HG03558 (cell line): ENCODE results near the gene CUX1.
"Not testable (repeated sequence)": the region's sequence is repeated elsewhere in the genome, so short reads cannot be mapped to it uniquely, and the experiment has no call there.

ENCODE experiments used
- ATAC-seq: cut with Tn5 transposase; IDR thresholded peaks from one replicate; pipeline ENCODE4 v1.9.1; 2021; ENCODE audit warnings: moderate number of reproducible peaks; ENCODE audit not compliant: unreplicated experiment; ENCODE audit errors: extremely low read depth

The CUX1 gene

DNA sequence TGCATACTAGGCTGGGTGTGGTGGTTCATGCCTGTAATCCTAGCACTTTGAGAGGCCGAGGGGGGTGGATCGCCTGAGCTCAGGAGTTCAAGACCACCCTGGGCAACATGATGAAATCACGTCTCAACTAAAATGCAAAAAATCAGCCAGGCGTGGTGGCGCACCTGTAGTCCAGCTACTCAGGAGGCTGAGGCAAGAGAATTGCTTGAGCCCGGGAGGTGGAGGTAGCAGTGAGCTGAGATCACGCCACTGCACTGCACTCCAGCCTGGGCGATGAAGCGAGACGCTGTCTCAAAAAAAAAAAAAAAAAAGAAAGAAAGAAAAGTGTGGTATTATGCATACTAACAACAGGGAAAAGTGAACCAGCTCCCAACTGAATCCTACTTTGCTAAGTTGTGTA lies 19.3 kb upstream of the CUX1 start:
- not testable (repeated sequence) for ATAC-seq

DNA sequence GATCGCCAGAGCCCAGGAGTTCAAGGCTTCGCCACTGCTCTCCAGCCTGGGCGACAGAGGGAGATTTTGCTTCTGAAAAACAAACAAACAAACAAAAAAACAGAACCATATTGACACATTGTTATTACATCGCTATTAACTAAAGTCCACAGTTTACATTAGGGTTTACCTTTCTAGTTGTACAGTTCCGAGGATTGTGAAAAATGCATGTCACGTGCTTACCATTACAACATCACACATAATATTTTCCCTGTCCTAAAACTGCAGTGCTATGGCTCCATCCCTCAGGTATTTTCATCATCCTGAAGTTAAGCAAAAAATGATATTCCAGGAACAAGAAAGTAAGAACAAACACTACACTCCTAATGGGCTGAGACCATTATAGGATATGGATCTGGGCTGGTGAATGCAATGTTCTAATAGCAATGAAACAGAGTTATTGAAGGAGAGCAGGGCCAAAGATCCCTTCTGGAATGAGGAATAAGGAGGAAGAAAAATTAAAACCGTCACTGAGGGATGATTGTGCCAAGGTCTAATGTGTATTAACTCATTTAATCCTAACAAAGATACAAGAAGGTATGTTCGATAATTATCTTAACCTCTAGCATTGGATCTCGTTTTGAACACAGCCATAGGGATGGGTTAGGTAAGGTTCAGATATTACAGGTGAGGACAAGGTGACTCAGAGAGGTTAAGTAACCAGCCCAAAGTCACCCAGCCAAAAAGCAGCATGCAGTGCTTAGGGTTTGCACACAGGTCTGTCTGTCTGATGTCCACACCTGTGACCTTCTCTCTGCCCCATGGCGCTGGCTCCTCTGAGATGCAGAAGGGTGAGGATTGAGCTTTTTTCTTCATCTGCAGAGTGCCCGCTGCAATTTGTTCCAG lies 14.0 kb upstream of the CUX1 start:
- ATAC-seq: no peak

DNA sequence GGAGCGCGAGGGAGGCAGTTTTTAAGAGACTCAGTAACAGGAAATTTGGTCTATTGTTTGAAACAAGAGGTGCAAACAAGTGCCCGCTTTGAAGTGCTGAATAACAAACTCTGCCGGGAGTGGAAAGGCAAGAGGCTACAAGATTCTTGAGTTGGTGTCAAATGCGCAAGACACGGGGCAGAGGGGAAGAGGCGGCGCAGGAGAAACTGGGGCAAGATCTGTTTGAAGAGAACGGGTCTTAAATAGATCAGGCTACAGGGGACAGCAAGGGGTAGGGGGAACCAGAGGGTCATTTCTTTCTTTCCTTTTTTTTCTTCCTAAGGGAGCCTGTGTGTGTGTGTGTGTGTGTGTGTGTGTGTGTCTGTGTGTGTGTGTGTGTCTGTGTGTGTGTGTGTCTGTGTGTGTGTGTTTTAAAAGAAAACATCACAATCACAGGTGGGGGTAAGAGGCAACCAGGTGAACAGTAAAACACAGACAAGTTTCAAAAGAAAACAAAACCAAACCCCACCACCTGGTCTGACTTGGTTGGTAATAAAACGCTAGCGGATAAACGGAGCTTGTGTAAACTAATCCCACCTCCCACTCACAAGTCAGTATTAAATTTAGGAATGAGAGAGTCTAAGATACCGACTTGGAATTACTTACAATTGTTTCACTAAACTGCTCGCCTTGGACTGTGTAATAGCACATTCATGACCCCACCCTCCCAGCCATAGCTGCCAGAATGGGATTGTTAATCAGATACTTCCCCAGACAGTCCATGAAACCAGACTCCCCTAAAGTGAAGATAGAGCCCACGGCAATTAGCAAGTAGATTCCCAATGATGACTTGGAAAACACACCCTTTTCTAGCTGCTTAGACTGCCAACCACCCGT lies 13.1 kb upstream of the CUX1 start:
- no peak for ATAC-seq

DNA sequence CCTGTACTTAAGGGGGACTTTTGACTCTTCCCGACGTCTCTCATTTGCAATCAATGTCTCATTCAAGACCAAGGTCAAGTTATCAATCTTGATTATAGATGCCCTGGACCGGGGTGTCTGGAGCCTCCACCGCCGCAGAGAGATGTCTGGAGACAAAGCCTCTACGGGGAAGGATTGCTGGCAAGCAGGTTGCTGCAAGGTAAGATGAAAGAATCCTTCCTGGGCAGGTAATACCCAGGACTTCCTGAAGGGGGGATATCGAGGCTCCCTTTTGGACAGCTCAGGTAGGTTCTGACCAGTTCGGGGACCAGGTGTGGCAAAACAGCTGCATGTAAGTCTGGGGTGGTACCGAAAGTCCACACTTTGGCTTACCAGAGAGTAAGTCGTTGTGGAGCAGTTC lies 12.5 kb upstream of the CUX1 start:
- no peak for ATAC-seq

DNA sequence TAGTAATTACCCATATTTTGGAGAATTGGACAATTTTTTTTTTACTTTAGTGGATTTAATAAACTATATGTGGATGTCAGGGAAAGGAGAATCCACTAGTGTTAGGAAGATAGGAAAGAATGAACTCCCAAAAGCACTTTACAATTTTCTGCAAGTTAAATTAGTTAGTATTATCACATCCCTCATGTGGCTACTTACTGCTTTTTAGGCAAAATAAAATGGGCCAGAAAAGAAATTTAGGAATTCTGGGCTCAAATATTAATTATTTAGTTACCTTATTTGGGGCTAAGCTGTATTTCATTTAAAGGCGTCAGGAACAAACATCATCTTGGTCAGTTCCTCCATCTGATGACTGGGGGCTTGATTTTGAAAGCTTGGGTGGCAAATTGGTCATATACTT lies 4.8 kb upstream of the CUX1 start:
- no peak for ATAC-seq

GRCh38 chr7:101813402-101814019 lies 3.9 kb upstream of the CUX1 start:
- no peak for ATAC-seq

DNA sequence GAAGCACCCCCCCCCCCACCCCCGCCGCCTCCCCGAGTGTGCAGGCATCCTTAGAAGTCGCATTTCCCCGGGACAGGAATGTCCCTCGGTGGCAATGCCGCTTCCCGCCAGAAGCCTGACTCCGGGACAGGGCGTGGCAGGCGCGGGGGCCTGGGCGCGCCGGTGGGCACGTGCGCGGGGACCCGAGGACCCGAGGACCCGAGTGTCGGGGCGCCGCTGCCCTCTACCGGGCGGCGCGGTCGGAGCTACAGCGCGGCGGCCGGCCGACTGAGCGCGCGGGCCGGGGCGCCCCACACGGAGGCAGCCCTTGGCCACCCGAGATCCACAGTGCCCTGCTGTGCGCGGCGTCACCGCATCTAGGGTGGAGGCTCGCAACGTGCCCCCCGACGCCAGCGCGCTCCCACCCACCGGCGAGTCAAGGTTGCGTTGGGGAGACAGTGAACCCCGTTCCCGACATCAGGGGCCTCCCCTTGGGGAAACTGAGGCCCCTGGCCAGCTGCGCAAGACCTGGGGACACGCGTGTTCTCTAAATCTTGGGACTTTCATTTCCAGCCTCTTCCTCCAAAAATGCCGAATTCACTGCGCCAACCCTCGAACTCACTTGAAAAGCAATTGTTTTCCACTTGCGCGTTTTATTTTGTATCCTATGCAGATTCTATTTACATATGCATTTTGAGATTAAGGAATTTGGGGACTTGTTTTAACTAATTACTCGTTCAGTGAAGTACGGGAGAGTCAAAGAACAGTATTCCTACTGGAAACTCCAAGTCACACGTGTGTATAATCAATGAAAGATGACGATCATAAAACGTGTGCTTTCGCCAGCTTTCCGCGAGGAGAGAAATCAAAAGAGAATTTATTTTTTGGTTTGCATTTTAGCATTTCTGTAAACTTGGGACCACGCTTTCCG lies 3.1 kb upstream of the CUX1 start:
- no peak for ATAC-seq

GRCh38 chr7:101814991-101815825 lies 2.2 kb upstream of the CUX1 start:
- ATAC-seq: no peak

- ATAC-seq: no peak
Measured at GRCh38 chr7:101815826-101816594, 1.4 kb upstream of the CUX1 start.

GRCh38 chr7:101816595-101817470 lies 593 bp upstream of the CUX1 start:
- ATAC-seq: no peak

DNA sequence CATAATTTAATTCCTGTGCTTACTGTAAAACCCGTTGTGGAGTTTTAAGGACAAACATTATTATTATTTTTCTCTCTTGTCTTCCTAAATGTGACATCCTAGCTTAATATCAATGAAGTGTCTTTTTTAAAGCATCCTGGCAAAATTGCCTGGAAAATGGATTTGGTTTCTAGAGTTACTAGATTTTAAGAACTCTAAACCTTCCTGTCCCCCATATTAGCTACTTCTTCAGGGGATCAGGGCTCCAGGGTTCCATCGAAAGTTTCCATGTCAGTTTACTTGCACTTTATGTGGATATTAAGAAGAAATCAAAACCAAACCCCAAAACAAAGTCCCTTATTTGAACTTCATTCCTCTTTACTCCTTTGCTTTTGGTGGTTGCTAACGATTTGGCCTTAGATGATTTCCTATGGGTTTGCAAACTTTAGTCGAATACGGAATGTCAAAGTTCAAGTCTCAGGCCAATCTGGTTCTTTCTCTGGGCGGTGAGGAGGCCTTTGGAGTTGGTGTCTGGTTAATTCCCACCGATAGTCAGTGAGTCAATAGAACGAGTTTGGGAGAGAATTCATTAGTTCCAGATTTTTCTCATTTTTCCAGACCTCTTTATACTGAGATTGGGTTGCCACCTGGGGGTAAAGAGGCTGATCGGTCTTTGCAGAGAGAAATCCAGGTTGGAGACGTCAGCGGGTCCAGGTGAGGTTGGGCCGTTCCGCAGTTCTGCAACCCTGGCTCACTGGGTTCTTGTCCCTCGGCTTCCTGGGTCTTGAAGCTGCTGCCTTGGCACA lies 1.1 kb downstream of the CUX1 start:
- no peak for ATAC-seq

- no peak for ATAC-seq
Measured at GRCh38 chr7:101819183-101819582, 1.8 kb downstream of the CUX1 start.

- no peak for ATAC-seq
Measured at GRCh38 chr7:101819913-101820522, 2.6 kb downstream of the CUX1 start.

DNA sequence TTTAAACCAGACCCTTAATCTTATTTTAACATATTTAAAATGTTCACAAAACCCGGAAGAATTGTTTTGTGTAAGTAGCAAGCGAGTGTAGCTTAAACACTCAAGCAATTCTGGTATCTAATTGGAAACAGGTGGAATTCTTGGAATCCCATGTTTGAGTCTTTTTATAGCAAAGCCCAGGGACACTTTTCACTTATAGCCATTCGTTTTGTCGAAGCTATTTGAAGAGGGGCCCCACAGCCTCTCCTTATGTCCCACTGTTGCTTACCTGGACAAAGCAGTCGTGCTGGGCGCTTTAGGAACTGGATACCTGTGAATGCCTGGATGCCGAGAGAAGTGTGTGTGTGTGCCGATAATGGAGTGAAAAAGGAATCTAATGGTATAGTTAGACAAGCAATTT lies 3.3 kb downstream of the CUX1 start:
- no peak for ATAC-seq

GRCh38 chr7:101822632-101823031 lies 5.2 kb downstream of the CUX1 start:
- not testable (repeated sequence) for ATAC-seq

GRCh38 chr7:101823096-101823495 lies 5.7 kb downstream of the CUX1 start:
- ATAC-seq: no peak
